Heart left ventricle (tissue), 13 donors: ENCODE data around the gene CRELD2.

Experiments used
- CTCF ChIP-seq, 12 donors: fragments of 200-600 bp; sonication (generic) in 4 of 12; IDR thresholded peaks; one replicate each; pipeline versions ENCODE4 v1.5.0 to v1.8.0; 2018 to 2022; ENCODE audit warnings: antibody characterized with exemption in 12 of 12, mild to moderate bottlenecking in 5 of 12
- POLR2A ChIP-seq, 2 donors: fragments of 450-650 bp; IDR thresholded peaks; one replicate each; pipeline ENCODE4 v1.6.1; 2017; ENCODE audit warnings: antibody characterized with exemption in 2 of 2, mild to moderate bottlenecking in 2 of 2, moderate library complexity in 2 of 2
- donor health status: ischemic (EF 13 %, LVEDD 7.1; RV severe dilation, severe dysfunction).
- donor health status: DM: no; HTN: yes; CAD: no.
- donor health status: DM: no; HTN: no; CAD: no.
- donor health status: ischemic (EF 25% LVEDD 6.9; RV normal size, moderate dysfunction).
- donor health status: ischemic (EF 25% LVEDD 5.7; RV mildly dilated, moderate dysfunction).
- donor health status: ischemic (EF 35%, LVEDD 5.7; RV mildly dilated, moderate dysfunction).
- donor health status: nonischemic (EF 11% LVEDD 7.7; RV severe dilation, severe dysfunction).
- donor health status: DM: yes; HTN: yes; CAD: no.
- donor health status: PGD.
- donor health status: ischemic (EF 29% LVEDD 5.4; RV normal size, mild dysfunction).
- donor health status: nonischemic (EF 23%, LVEDD 6.1; RV moderate dilation, normal function).

- no peak for TF ChIP-seq POLR2A (IDR thresholded peaks at IDR 0.05)
- TF ChIP-seq CTCF (IDR thresholded peaks at IDR 0.05) = no peak
Measured at GRCh38 chr22:49885281-49885680, 33.2 kb upstream of the CRELD2 start.
